ENCODE data around the gene ALKBH4.
"Not testable (repeated sequence)": the region's sequence is repeated elsewhere in the genome, so short reads cannot be mapped to it uniquely, and the experiment has no call there.

ALKBH4 gene

GRCh38 chr7:102455596-102455995 lies 9.1 kb downstream of the ALKBH4 start:
- no peak for DNase-seq (ENCODE audit: low read depth in 3 of 3)

DNA sequence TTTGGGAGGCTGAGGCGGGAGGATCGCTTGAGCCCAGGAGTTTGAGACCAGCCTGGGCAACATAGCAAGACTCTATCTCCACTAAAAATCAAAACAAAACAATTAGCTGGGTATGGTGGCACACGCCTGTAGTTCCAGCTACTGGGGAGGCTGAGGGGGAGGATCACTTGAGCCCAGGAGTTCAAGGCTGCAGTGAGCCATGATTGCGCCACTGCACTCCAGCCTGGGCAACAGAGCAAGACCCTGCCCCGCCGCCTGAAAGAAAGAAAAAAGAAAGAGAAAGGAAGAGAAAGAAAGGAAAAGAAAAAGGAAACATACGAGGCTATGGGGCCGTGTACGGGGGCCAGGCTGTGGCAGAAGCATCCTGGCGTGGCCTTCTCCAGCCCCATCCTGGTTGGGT lies 9.7 kb downstream of the ALKBH4 start:
- not testable (repeated sequence) for DNase-seq (ENCODE audit: low read depth in 3 of 3)

DNA sequence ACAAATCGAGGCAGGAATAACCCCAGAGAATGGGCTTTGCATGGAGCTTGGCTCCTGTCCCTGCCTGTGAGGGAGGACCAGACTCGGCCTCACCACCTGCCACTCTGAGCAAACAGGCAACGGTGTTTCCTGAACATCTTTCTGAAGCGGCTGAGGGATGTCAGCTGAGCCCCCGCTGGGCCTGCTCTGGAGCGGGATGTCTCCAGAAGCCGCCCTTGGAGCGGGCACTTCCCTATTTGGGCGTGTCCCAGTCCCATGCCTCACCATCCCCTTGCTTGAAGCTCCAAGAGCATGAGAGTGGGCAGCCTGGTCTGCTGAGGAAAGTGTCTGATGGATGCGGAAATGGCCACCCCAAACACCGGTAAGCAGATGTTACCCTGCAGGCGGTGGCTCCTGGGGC lies 10.2 kb downstream of the ALKBH4 start:
- no peak for DNase-seq (ENCODE audit: low read depth in 3 of 3)

DNA sequence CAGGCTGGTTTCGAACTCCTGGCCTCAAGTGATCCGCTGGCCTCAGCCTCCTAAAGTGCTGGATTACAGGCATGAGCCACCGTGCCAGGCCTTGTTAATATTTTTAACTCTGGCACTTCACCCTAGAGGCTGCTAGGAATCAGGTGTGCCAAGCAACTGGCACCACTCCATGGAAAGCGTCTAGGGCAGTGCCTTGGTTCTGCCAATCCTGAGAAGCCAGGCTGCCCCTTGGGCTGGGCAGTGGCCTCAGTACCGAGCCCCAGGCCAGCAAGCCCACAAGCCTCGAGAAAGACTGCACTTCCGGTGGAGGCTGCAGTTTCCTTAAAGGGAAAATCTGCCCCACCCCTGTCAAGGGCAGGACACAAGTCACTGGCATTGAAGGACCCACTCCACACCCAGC lies 11.3 kb downstream of the ALKBH4 start:
- DNase-seq (ENCODE audit: low read depth in 3 of 3), result no peak

DNA sequence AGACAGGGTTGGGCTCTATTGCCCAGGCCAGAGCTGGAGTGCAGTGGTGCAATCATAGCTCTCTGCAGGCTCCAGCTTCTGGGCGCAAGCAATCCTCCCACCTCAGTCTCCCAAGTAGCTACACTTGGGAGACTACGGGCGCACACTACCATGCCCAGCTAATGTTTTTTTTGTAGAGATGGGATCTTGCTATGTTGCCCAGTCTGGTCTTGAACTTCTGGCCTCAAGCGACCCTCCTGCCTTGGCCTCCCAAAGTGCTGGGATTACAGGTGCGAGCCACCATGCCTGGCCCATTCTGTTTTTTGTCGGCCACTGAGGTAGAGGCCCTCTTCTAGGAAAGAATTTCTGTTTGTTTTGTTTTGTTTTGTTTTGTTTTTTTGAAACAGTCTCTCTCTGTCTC lies 12.2 kb downstream of the ALKBH4 start:
- no peak for DNase-seq (ENCODE audit: low read depth in 3 of 3)

- DNase-seq (ENCODE audit: low read depth in 3 of 3), result no peak
Measured at GRCh38 chr7:102451371-102452054, 13.2 kb downstream of the ALKBH4 start.

- peak in 1 of 3 experiments; percentile 42 for DNase-seq (ENCODE audit: low read depth in 3 of 3)
Measured at GRCh38 chr7:102450242-102450641, 14.4 kb downstream of the ALKBH4 start.

- no peak for DNase-seq (ENCODE audit: low read depth in 3 of 3)
Measured at GRCh38 chr7:102449136-102449535, 15.5 kb downstream of the ALKBH4 start.

DNA sequence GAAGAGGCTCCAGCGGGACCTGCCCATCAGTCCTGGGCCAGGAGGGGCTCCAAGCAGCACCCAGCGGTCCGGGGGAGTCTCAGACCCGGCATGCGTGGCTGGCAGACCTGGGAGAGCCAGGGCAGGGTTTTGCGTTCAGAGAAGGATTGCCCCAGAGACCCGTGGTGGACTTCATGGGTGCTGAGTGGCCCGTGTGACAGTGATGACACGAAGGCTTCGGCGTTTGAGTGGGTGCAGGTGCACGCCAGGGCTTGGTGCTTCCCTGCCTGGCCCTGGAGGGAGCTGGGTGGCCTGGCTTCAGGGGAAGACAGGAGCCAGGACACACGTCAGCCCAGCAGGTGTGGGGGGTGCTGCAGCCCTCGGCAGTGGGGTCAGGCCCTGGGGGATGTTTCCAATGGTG lies 17.4 kb downstream of the ALKBH4 start:
- DNase-seq (ENCODE audit: low read depth in 3 of 3), result no peak

DNA sequence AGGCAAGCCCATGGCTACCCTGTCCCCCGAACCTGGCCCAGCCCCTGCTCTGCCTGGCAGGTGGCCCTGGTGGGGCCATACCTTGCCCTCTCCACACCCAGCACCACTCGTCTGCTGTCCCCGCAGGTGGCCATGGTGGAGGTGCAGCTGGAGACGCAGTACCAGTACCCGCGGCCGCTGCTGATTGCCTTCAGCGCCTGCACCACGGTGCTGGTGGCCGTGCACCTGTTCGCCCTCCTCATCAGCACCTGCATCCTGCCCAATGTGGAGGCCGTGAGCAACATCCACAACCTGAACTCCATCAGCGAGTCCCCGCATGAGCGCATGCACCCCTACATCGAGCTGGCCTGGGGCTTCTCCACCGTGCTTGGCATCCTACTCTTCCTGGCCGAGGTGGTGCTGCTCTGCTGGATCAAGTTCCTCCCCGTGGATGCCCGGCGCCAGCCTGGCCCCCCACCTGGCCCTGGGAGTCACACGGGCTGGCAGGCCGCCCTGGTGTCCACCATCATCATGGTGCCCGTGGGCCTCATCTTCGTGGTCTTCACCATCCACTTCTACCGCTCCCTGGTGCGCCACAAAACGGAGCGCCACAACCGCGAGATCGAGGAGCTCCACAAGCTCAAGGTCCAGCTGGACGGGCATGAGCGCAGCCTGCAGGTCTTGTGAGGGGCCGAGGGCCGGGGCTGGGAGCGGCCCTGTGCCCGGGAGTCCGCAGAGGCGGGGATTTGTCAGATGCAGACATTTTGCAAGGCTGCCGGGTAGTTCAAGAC lies 18.1 kb downstream of the ALKBH4 start:
- no peak for DNase-seq (ENCODE audit: low read depth in 3 of 3)

DNA sequence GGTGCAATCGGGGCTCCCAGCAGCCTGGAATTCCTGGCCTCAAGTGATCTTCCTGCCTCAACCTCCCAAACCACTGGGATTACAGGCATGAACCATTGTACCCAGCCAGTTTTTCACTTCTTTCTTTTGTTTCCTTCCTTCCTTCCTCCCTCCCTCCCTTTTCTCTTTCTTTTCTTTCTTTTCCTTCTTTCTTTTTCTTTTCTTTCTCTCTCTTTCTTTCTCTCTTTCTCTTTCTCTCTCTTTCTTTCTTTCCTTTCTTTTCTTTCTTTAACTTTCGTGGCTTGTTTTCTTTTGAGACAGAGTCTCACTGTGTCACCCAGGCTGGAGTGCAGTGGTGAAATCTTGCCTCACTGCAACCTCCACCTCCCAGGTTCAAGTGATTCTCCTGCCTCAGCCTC lies 19.0 kb downstream of the ALKBH4 start:
- DNase-seq (ENCODE audit: low read depth in 3 of 3), result no peak

DNA sequence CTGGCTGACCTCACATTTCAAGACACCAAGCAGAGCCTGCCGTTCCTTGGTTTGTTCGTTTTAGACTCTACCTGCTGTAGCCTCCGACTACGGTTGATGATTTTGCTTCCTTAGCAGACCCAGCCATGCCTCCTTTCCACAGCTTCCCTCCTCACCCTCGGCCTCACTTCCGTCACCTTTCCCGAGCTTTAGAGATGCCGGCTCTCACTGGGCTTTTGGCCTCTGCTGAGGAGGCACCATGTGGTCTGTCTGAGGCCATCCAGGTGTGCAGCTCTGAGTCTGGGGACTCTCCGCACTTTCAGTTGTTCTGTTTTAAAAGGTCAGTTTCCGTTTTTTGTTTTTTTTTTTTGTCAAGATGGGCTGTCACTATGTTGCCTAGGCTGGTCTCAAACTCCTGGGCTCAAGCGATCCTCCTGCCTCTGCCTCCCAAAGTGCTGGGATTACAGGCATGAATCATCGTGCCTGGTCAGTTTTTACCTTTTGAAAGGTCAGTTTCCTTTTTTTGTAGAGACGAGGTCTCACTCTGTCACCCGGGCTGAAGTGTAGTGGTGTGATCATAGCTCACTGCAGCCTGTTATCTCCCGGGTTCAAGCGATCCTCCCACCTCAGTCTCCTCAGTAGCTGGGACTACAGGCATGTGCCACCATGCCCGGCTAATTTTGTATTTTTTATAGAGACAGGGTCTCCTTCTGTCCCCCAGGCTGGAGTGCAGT lies 19.5 kb downstream of the ALKBH4 start:
- no peak for DNase-seq (ENCODE audit: low read depth in 3 of 3)

- no peak for DNase-seq (ENCODE audit: low read depth in 3 of 3)
Measured at GRCh38 chr7:102439963-102440795, 24.5 kb downstream of the ALKBH4 start.

GRCh38 chr7:102436118-102436517 lies 28.5 kb downstream of the ALKBH4 start:
- no peak for DNase-seq (ENCODE audit: low read depth in 3 of 3)

- DNase-seq (ENCODE audit: low read depth in 3 of 3), result no peak
Measured at GRCh38 chr7:102434039-102434486, 30.6 kb downstream of the ALKBH4 start.

GRCh38 chr7:102433219-102434038 lies 31.2 kb downstream of the ALKBH4 start, which contains the start of gene ORAI2:
TSS of gene ORAI2 (plus strand) at chr7:102433575. CDS start at chr7:102438957, 5,382 bp downstream.
- peak; percentile 76 to 85 (median 77) for DNase-seq (ENCODE audit: low read depth in 3 of 3)

DNA sequence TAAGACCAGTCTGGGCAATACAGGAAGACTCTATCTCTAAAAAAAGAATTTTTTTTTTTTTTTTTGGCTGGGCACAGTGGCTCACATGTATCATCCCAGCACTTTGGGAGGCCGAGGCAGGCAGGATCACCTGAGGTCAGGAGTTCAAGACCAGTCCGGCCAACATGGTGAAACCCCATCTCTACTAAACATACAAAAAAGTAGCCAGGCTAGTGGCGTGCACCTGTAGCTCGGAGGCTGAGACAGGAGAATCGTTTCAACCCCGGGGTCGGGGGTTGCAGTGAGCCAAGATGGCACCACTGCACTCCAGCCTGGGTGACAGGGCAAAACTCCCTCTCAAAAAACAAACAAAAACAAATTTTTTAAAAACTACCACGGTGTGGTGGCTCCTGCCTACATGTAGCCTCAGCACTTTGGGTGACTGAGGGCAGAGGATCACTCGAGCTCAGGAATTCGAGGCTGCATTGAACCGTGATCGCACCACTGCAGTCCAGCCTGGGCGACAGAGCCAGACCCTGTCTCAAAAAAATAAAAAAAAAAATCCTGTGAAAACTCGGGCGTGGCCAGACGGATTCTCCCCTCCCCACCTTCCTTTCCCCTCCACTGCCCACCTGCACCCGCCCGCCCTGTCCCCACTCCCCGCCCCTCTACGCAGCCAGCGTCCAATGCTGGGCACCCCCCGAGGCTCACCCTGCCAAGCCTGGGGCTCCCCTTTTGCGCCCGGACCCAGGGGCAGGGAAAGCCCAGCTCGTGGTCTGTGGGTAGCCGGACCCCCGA lies 32.0 kb downstream of the ALKBH4 start:
- DNase-seq (ENCODE audit: low read depth in 3 of 3), result no peak

GRCh38 chr7:102431617-102432298 lies 32.9 kb downstream of the ALKBH4 start:
- peak in 2 of 3 experiments; percentile 31 to 38 for DNase-seq (ENCODE audit: low read depth in 3 of 3)

Data from stimulated activated CD4-positive, alpha-beta T cell treated with anti-CD3 and anti-CD28 coated beads, TNF-alpha, amount 100 ng/mL, for 24 hours (primary cell).